ENCODE results near the gene BRMS1L.

- TF ChIP-seq, protein P1, sequence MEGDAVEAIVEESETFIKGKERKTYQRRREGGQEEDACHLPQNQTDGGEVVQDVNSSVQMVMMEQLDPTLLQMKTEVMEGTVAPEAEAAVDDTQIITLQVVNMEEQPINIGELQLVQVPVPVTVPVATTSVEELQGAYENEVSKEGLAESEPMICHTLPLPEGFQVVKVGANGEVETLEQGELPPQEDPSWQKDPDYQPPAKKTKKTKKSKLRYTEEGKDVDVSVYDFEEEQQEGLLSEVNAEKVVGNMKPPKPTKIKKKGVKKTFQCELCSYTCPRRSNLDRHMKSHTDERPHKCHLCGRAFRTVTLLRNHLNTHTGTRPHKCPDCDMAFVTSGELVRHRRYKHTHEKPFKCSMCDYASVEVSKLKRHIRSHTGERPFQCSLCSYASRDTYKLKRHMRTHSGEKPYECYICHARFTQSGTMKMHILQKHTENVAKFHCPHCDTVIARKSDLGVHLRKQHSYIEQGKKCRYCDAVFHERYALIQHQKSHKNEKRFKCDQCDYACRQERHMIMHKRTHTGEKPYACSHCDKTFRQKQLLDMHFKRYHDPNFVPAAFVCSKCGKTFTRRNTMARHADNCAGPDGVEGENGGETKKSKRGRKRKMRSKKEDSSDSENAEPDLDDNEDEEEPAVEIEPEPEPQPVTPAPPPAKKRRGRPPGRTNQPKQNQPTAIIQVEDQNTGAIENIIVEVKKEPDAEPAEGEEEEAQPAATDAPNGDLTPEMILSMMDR (IDR thresholded peaks at IDR 0.05): no peak
- TF ChIP-seq EZH2 (IDR thresholded peaks at IDR 0.05): no peak
Observed at GRCh38 chr14:35877276-35877675, 51.1 kb downstream of the BRMS1L start.

Measured in neural progenitor cell (in vitro differentiated cells).